Endothelial cell of umbilical vein (primary cell): ENCODE results near the gene CDKL5. TPM values are rescaled to one million over a fixed set of nuclear protein-coding genes. Genes with fewer than 3 reads are reported as not detected.

Experiments
- BruUV-seq: library from RNA; stranded (reverse); fragments of 400-500 nt; replicated peaks from 2 replicates; lab custom pipeline; 2021; lab: Mats Ljungman, UMichigan
- CTCF ChIA-PET: fragments of 300-600, 350-600 bp; sonication (Branson Sonifier 250); formaldehyde crosslinking; loops from one replicate; lab custom pipeline; 2021; ENCODE audit warnings: antibody characterized with exemption, inconsistent platforms; lab: Charles Lee
- POLR2A ChIA-PET: fragments of 300-600, 350-600 bp; sonication (Branson Sonifier 250); formaldehyde crosslinking; loops from one replicate; lab custom pipeline; 2021; ENCODE audit warnings: antibody characterized with exemption, inconsistent platforms; lab: Charles Lee
- DNase-seq: peaks from one replicate; pipeline ENCODE4 v3.0.0-alpha.2; 2011; ENCODE audit warnings: low read depth, low spot score
- FAIRE-seq: peaks from 2 replicates; lab custom pipeline; 2011; peaks lifted over from hg19 to GRCh38; lab: Jason Lieb, UNC
- H2AFZ ChIP-seq: 2 replicates; pipeline ENCODE4 v1.6.0; 2012; ENCODE audit warnings: low read depth, low read length, control low read depth, inconsistent platforms
- H3K27ac ChIP-seq: 2 replicates; pipeline ENCODE4 v1.5.1; 2011; ENCODE audit warnings: low read depth, mild to moderate bottlenecking, control low read depth, low read length, moderate library complexity; ENCODE audit not compliant: insufficient read depth
- H3K27me3 ChIP-seq, 2 experiments: 2 replicates each; pipeline versions ENCODE4 v1.6.0 to v1.6.1; 2011; ENCODE audit warnings: low read length in 2 of 2, mixed read lengths in 1 of 2; ENCODE audit not compliant: control insufficient read depth in 2 of 2, insufficient read depth in 2 of 2
- H3K36me3 ChIP-seq, 2 experiments: 2 replicates in 1 of 2; 3 replicates in 1 of 2; pipeline ENCODE4 v1.5.1; 2011; ENCODE audit warnings: low read length in 2 of 2, mild to moderate bottlenecking in 1 of 2, moderate library complexity in 1 of 2; ENCODE audit not compliant: control insufficient read depth in 2 of 2, insufficient read depth in 2 of 2; ENCODE audit errors: extremely low read depth in 1 of 2
- H3K4me1 ChIP-seq: 3 replicates; pipeline ENCODE4 v1.5.1; 2011; ENCODE audit warnings: mild to moderate bottlenecking, low read length; ENCODE audit not compliant: control insufficient read depth, insufficient read depth; ENCODE audit errors: extremely low read depth
- H3K4me2 ChIP-seq: 2 replicates; pipeline ENCODE4 v1.6.1; 2011; ENCODE audit warnings: low read length, control low read depth, mixed read lengths; ENCODE audit not compliant: insufficient read depth
- H3K4me3 ChIP-seq, 3 experiments: fragments of 200-600 bp in 1 of 3; sonication (generic), shearing (Covaris generic) in 1 of 3; replicated peaks in 1 of 3; 2 replicates each; pipeline ENCODE4 v1.5.1; 2011 to 2016; ENCODE audit warnings: control low read depth in 3 of 3, low read length in 3 of 3, mild to moderate bottlenecking in 2 of 3, inconsistent platforms in 1 of 3, low read depth in 1 of 3, moderate library complexity in 1 of 3; ENCODE audit not compliant: insufficient read depth in 1 of 3
- H3K79me2 ChIP-seq: 2 replicates; pipeline ENCODE4 v1.6.0; 2012; ENCODE audit warnings: low read length, inconsistent platforms; ENCODE audit not compliant: control insufficient read depth, insufficient read depth
- H3K9ac ChIP-seq: replicated peaks from 2 replicates; pipeline ENCODE3; 2011; ENCODE audit warnings: low read length, control low read depth; ENCODE audit not compliant: insufficient read depth; ENCODE audit errors: extremely low read depth
- H3K9me1 ChIP-seq: replicated peaks from 3 replicates; pipeline ENCODE4 v1.6.0; 2011; ENCODE audit warnings: mild to moderate bottlenecking, low read length; ENCODE audit not compliant: control insufficient read depth, insufficient read depth; ENCODE audit errors: extremely low read depth
- H3K9me3 ChIP-seq: replicated peaks from 2 replicates; pipeline ENCODE4 v1.5.1; 2012; ENCODE audit warnings: low read length, inconsistent platforms; ENCODE audit not compliant: control insufficient read depth, insufficient read depth
- H4K20me1 ChIP-seq: replicated peaks from 2 replicates; pipeline ENCODE3; 2011; ENCODE audit warnings: mild to moderate bottlenecking, low read length; ENCODE audit not compliant: control insufficient read depth, insufficient read depth; ENCODE audit errors: extremely low read depth
- EZH2 ChIP-seq: IDR thresholded peaks from 2 replicates; pipeline ENCODE4 v1.6.1; 2012; ENCODE audit warnings: borderline replicate concordance, low read depth, mild to moderate bottlenecking, moderate library complexity, low read length, inconsistent platforms; ENCODE audit not compliant: severe bottlenecking
- JUN ChIP-seq: IDR thresholded peaks from 2 replicates; pipeline ENCODE4 v1.6.1; 2011; ENCODE audit warnings: borderline replicate concordance, low read depth; ENCODE audit not compliant: insufficient read length, insufficient read depth
- MYC ChIP-seq: IDR thresholded peaks from one replicate; pipeline ENCODE4 v1.6.1; 2011; ENCODE audit warnings: mild to moderate bottlenecking, low read depth, low read length
- POLR2A ChIP-seq: IDR thresholded peaks from 2 replicates; pipeline ENCODE4 v1.6.1; 2012; ENCODE audit warnings: low read depth, mild to moderate bottlenecking, control low read depth, low read length
- POLR2AphosphoS5 ChIP-seq: IDR thresholded peaks from 2 replicates; pipeline ENCODE4 v1.6.1; 2012; ENCODE audit warnings: low read depth, mild to moderate bottlenecking, control low read depth, low read length, moderate library complexity; ENCODE audit not compliant: insufficient read depth
- dilution Hi-C: fragments of 300-500 bp; cut with MboI; formaldehyde crosslinking; loops from one replicate; pipeline ENCODE4 v1.15.0; 2019; ENCODE audit warnings: low sequenced_read_pairs; ENCODE audit not compliant: extremely low pct_ligation_motif_present
- intact Hi-C: fragments of 100-400 bp; cut with micrococcal nuclease; formaldehyde crosslinking; loops from one replicate; pipeline ENCODE4 v1.10.0; 2022
- polyA plus RNA-seq, 4 experiments: library from polyadenylated mRNA; depleted of rRNA in 3 of 4; stranded (reverse) in 3 of 4; unstranded in 1 of 4; fragments of >200 nt; gene quantifications; 2 replicates each; pipeline versions ENCODE4 v1.2.1 to v1.2.3, GENCODE V29; 2011 to 2012; ENCODE audit warnings: missing spikeins in 1 of 4
- total RNA-seq: library from RNA; stranded (reverse); gene quantifications from 2 replicates; pipeline ENCODE4 v1.2.3, GENCODE V29; 2021
- TF ChIP-seq, protein P1 (sequence below): IDR thresholded peaks from 2 replicates; pipeline ENCODE4 v1.6.1; 2011; ENCODE audit not compliant: insufficient read depth, insufficient read length
- TF ChIP-seq, protein P2 (sequence below), 2 donors: IDR thresholded peaks; 1 replicate in 1 of 2; 2 replicates in 1 of 2; pipeline ENCODE4 v1.5.1; 2011; ENCODE audit warnings: low read length in 2 of 2, mild to moderate bottlenecking in 2 of 2, moderate library complexity in 2 of 2, control low read depth in 1 of 2, inconsistent platforms in 1 of 2, low read depth in 1 of 2; ENCODE audit not compliant: insufficient read depth in 1 of 2; ENCODE audit errors: extremely low read depth in 1 of 2

Gene CDKL5
- total and polyA plus RNA-seq, 2 donors (not counting 3 experiments of a cell fraction or from before 2014, with no cell fraction given): 1.5 to 4.3 TPM

DNA sequence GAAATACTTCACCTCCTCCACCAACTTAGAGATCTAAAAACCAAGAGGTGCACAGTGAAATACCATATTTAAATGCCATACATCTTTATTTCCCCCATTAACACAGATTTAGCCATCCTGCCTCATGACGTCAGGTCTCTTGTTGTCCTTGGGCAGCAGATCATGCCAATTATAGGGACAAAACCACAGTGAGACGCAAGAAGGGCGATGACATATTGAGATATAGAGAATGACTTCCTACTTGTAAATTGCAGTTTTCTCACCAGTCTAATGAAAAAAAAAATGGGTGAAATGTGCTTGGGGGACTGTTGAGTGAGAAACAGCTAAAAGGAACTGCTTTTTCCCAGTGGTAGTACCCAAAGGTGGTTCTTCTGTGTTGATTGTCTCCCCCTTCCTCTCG is 222.2 kb downstream of the CDKL5 start:
- TF ChIP-seq, protein P1, sequence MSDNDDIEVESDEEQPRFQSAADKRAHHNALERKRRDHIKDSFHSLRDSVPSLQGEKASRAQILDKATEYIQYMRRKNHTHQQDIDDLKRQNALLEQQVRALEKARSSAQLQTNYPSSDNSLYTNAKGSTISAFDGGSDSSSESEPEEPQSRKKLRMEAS: no peak
- TF ChIP-seq MYC (no peak), POLR2AphosphoS5 (no peak)
- Histone ChIP-seq H3K9me3 (no peaks in the 10 kb centered on the region), H3K79me2 (no peaks in the 10 kb centered on the region), H3K4me1 (no peaks in the 10 kb centered on the region), H3K27ac (no peak overlapping the region), H3K27me3 (no peaks in the 10 kb centered on the region), H2AFZ (no peak overlapping the region), H3K9ac (no peak overlapping the region), H3K4me3 (no peak overlapping the region), H4K20me1 (no peaks in the 10 kb centered on the region), H3K4me2 (no peak overlapping the region), H3K9me1 (no peaks in the 10 kb centered on the region), H3K36me3 (no peaks in the 10 kb centered on the region)
- DNase-seq (no peak), FAIRE-seq (no peak)
- POLR2A ChIA-PET: no interaction called here
- dilution Hi-C loops: no loop called here
- BruUV-seq: no TSS peak
- CTCF ChIA-PET: no interaction called here
- intact Hi-C loops: no loop called here

DNA sequence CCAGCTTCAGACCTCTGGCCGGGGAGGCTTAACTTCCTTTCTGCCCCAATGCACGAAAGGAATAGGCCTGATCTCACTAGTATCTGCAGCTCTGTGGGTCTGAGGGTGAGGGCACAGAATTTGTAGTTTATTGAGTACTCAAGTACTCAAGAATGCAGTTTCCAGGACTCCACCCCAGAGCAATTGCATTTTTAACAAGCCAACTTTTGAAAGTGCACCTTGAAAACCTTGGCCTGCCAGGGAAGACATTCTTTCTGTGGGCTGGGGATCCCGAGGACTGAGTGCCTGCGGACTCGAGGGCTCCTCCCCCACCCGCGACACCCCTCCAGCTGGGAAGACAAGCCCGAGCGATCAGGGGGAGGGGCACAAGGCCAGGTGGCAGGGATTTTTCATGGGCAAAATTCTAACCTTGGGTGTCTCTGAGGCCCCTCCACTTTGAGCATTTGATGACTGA is 224.1 kb downstream of the CDKL5 start:
- Histone ChIP-seq H3K27ac (no peak overlapping the region), H3K9me1 (no peaks in the 10 kb centered on the region), H2AFZ (no peak overlapping the region), H3K79me2 (no peaks in the 10 kb centered on the region), H3K9ac (no peak overlapping the region), H3K4me1 (no peaks in the 10 kb centered on the region), H3K9me3 (no peaks in the 10 kb centered on the region), H3K36me3 (no peaks in the 10 kb centered on the region), H3K4me3 (no peak overlapping the region), H3K27me3 (no peaks in the 10 kb centered on the region), H4K20me1 (no peaks in the 10 kb centered on the region), H3K4me2 (no peak overlapping the region)
- ChIA-PET POLR2A (no interaction called here), CTCF (no interaction called here)
- no peak for TF ChIP-seq EZH2
- TF ChIP-seq, protein P1: no peak
- TF ChIP-seq POLR2AphosphoS5: no peak
- TF ChIP-seq JUN: no peak
- no peak for TF ChIP-seq POLR2A
- TF ChIP-seq, protein P2, sequence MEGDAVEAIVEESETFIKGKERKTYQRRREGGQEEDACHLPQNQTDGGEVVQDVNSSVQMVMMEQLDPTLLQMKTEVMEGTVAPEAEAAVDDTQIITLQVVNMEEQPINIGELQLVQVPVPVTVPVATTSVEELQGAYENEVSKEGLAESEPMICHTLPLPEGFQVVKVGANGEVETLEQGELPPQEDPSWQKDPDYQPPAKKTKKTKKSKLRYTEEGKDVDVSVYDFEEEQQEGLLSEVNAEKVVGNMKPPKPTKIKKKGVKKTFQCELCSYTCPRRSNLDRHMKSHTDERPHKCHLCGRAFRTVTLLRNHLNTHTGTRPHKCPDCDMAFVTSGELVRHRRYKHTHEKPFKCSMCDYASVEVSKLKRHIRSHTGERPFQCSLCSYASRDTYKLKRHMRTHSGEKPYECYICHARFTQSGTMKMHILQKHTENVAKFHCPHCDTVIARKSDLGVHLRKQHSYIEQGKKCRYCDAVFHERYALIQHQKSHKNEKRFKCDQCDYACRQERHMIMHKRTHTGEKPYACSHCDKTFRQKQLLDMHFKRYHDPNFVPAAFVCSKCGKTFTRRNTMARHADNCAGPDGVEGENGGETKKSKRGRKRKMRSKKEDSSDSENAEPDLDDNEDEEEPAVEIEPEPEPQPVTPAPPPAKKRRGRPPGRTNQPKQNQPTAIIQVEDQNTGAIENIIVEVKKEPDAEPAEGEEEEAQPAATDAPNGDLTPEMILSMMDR (IDR thresholded peaks at IDR 0.05; ENCODE audit: extremely low read depth in 1 of 2, insufficient read depth in 1 of 2, low read depth in 1 of 2, low read length in 2 of 2): no peak
- BruUV-seq: no TSS peak
- intact Hi-C loops: no loop called here
- DNase-seq (no peak), FAIRE-seq (no peak)
- dilution Hi-C loops: no loop called here
